ENCODE data around the gene C1orf94. TPM values are rescaled to one million over a fixed set of nuclear protein-coding genes. Genes with fewer than 3 reads are reported as not detected.

C1orf94 gene
- total and polyA plus RNA-seq, 8 donors, result not detected

DNA sequence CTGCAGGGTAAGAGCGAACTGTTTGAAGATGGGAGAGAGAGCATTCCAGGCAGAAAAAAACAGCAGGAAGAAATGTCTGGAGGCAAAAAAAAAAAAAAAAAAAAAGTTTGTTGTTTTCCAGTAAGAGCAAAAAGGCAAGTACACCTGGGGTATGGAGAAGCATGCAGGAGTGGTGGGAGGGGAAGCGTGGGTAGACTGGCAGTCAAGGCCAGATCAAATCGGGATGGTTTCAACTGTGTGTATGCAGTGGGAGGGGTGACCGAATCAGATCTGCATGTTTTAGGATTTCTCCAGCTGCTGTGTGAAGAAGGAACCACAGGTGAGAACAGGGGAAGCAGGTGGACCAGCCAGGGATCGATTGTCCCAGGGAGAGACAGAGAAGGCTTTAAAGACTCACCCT is 46.4 kb upstream of the C1orf94 start:
- H3K9me3 ChIP-seq, result no peaks in the 10 kb centered on the region
- intact Hi-C loops (cut with DNase I), result no loop called here
- WGBS, 2 donors, result 48 to 53% methylated on average over 5 of the region's 5 CpGs
- no peak for ATAC-seq
- H3K36me3 ChIP-seq, result no peaks in the 10 kb centered on the region
- H3K27ac ChIP-seq, result no peak overlapping the region
- H3K27me3 ChIP-seq, result no peaks in the 10 kb centered on the region
- no peak overlapping the region for H3K4me3 ChIP-seq
- no peak for FAIRE-seq
- TF ChIP-seq, protein P1, sequence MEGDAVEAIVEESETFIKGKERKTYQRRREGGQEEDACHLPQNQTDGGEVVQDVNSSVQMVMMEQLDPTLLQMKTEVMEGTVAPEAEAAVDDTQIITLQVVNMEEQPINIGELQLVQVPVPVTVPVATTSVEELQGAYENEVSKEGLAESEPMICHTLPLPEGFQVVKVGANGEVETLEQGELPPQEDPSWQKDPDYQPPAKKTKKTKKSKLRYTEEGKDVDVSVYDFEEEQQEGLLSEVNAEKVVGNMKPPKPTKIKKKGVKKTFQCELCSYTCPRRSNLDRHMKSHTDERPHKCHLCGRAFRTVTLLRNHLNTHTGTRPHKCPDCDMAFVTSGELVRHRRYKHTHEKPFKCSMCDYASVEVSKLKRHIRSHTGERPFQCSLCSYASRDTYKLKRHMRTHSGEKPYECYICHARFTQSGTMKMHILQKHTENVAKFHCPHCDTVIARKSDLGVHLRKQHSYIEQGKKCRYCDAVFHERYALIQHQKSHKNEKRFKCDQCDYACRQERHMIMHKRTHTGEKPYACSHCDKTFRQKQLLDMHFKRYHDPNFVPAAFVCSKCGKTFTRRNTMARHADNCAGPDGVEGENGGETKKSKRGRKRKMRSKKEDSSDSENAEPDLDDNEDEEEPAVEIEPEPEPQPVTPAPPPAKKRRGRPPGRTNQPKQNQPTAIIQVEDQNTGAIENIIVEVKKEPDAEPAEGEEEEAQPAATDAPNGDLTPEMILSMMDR (IDR thresholded peaks at IDR 0.05), result no peak
- no peak for DNase-seq
- no peaks in the 10 kb centered on the region for H3K4me1 ChIP-seq

GRCh38 chr1:34131396-34132160 is 45.1 kb upstream of the C1orf94 start:
- no peak for FAIRE-seq
- no peaks in the 10 kb centered on the region for H3K36me3 ChIP-seq
- WGBS, 2 donors, result 83 to 96% methylated on average over 3 of the region's 3 CpGs

GRCh38 chr1:34132161-34132420 is 44.6 kb upstream of the C1orf94 start:
- no peak for FAIRE-seq
- WGBS, 2 donors, result 79 to 84% methylated on average over 4 of the region's 4 CpGs
- Histone ChIP-seq H3K4me1 (no peaks in the 10 kb centered on the region), H3K9me3 (no peaks in the 10 kb centered on the region), H3K27me3 (no peaks in the 10 kb centered on the region), H3K36me3 (no peaks in the 10 kb centered on the region), H3K27ac (no peak overlapping the region), H3K4me3 (no peak overlapping the region)
- intact Hi-C loops (cut with DNase I), result no loop called here
- no peak for DNase-seq
- TF ChIP-seq, protein P1 (IDR thresholded peaks at IDR 0.05), result no peak
- no peak for ATAC-seq

More at GRCh38 chr1:34131396-34132160, 45.1 kb upstream of the C1orf94 start:
- H3K9me3 ChIP-seq, result no peaks in the 10 kb centered on the region
- intact Hi-C loops (cut with DNase I), result no loop called here
- no peaks in the 10 kb centered on the region for H3K4me1 ChIP-seq
- H3K4me3 ChIP-seq, result no peak overlapping the region
- DNase-seq, result no peak
- no peak for ATAC-seq
- H3K27ac ChIP-seq, result no peak overlapping the region
- H3K27me3 ChIP-seq, result no peaks in the 10 kb centered on the region
- TF ChIP-seq, protein P1 (IDR thresholded peaks at IDR 0.05), result no peak

GRCh38 chr1:34137411-34137810 is 39.3 kb upstream of the C1orf94 start:
- FAIRE-seq (no peak), ATAC-seq (no peak), DNase-seq (no peak)
- Histone ChIP-seq H3K4me3 (no peak overlapping the region), H3K4me1 (no peaks in the 10 kb centered on the region), H3K27ac (no peak overlapping the region), H3K36me3 (no peaks in the 10 kb centered on the region), H3K9me3 (no peaks in the 10 kb centered on the region), H3K27me3 (no peaks in the 10 kb centered on the region)
- intact Hi-C loops (cut with DNase I), result no loop called here
- WGBS, 2 donors, result 71 to 84% methylated on average over 3 of the region's 3 CpGs
- TF ChIP-seq, protein P1 (IDR thresholded peaks at IDR 0.05), result no peak

DNA sequence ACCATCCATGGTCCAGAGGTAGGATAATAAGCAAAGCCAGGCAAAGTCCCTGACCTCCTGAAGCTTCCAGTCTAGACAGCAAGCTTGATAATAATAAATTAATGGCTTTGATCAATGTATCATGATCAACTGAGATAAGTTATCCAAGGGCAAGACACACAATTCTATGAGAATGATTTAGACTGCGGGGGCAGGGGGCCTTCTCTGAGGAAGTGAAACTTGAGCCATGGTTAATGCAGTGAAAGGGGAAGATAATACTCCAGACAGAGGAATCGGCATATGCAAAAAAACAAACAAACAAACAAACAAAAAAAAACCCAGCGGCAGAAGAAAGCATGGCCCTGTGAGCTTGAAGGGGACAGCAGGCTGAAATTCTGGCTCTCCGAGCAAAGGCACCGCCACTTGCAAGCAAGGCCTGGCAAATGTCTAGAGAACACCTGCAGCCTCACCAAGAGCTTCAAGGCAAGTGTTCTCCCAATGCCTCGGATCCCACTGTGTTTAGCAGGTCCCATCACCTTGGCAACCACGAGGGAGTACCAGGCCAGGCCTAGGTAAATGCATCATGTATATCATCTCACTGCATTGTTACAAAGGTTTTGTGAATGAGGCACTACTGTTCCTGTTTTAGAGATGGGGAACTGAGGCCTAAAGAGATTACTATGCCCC is 36.6 kb upstream of the C1orf94 start:
- FAIRE-seq, result no peak
- WGBS, 2 donors, result 67 to 68% methylated on average over 7 of the region's 7 CpGs
- intact Hi-C loops (cut with DNase I), result no loop called here
- H3K4me3 ChIP-seq, result no peak overlapping the region
- H3K36me3 ChIP-seq, result no peaks in the 10 kb centered on the region
- DNase-seq, result no peak
- TF ChIP-seq, protein P1 (IDR thresholded peaks at IDR 0.05), result no peak
- no peaks in the 10 kb centered on the region for H3K27me3 ChIP-seq
- H3K4me1 ChIP-seq, result no peaks in the 10 kb centered on the region
- no peak overlapping the region for H3K27ac ChIP-seq
- no peaks in the 10 kb centered on the region for H3K9me3 ChIP-seq
- no peak for ATAC-seq
